HEK293 (cell line): ENCODE measurements around the gene VRTN.

Experiments used
- REPIN1 ChIP-seq: fragments of 450-650 bp; formaldehyde crosslinking; IDR thresholded peaks from 2 replicates; pipeline ENCODE4 v1.5.1; 2017; ENCODE audit warnings: missing biosample characterization, missing genetic modification characterization, low read depth
- ZNF324 ChIP-seq: fragments of 450-650 bp; formaldehyde crosslinking; IDR thresholded peaks from 2 replicates; pipeline ENCODE4 v1.5.1; 2016; ENCODE audit warnings: missing biosample characterization, missing genetic modification characterization
- ZNF37A ChIP-seq: fragments of 450-650 bp; IDR thresholded peaks from 2 replicates; pipeline ENCODE4 v1.5.1; 2018; ENCODE audit warnings: missing biosample characterization, missing genetic modification characterization
- TF ChIP-seq, protein P1 (sequence below): fragments of 450-650 bp; formaldehyde crosslinking; IDR thresholded peaks from 2 replicates; pipeline ENCODE4 v1.5.1; 2016; ENCODE audit warnings: missing biosample characterization, missing genetic modification characterization
- TF ChIP-seq, protein P2 (sequence below): fragments of 450-650 bp; formaldehyde crosslinking; IDR thresholded peaks from 2 replicates; pipeline ENCODE4 v1.5.1; 2017; ENCODE audit warnings: missing biosample characterization, mild to moderate bottlenecking, missing genetic modification characterization, moderate library complexity

DNA sequence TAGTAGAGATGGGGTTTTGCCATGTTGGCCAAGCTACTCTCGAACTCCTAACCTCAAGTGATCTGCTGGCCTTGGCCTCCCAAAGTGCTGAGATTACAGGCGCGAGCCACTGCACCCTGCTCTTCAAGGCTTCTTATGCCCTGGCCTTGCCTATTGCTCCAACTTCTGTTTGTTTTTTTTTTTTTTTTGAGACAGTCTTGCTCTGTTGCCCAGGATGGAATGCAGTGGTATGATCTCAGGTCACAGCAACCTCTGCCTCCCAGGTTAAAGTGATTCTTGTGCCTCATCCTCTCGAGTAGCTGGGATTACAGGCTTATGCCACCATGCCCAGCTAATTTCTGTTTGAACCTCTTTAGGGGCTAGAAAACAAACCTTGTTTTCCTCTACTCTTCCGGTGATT lies 39.6 kb upstream of the VRTN start:
- TF ChIP-seq, protein P1, sequence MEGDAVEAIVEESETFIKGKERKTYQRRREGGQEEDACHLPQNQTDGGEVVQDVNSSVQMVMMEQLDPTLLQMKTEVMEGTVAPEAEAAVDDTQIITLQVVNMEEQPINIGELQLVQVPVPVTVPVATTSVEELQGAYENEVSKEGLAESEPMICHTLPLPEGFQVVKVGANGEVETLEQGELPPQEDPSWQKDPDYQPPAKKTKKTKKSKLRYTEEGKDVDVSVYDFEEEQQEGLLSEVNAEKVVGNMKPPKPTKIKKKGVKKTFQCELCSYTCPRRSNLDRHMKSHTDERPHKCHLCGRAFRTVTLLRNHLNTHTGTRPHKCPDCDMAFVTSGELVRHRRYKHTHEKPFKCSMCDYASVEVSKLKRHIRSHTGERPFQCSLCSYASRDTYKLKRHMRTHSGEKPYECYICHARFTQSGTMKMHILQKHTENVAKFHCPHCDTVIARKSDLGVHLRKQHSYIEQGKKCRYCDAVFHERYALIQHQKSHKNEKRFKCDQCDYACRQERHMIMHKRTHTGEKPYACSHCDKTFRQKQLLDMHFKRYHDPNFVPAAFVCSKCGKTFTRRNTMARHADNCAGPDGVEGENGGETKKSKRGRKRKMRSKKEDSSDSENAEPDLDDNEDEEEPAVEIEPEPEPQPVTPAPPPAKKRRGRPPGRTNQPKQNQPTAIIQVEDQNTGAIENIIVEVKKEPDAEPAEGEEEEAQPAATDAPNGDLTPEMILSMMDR = no peak
- TF ChIP-seq ZNF37A (tag by site-specific recombination) (no peak), REPIN1 (no peak), ZNF324 (tag by site-specific recombination) (no peak)
- TF ChIP-seq, protein P2, sequence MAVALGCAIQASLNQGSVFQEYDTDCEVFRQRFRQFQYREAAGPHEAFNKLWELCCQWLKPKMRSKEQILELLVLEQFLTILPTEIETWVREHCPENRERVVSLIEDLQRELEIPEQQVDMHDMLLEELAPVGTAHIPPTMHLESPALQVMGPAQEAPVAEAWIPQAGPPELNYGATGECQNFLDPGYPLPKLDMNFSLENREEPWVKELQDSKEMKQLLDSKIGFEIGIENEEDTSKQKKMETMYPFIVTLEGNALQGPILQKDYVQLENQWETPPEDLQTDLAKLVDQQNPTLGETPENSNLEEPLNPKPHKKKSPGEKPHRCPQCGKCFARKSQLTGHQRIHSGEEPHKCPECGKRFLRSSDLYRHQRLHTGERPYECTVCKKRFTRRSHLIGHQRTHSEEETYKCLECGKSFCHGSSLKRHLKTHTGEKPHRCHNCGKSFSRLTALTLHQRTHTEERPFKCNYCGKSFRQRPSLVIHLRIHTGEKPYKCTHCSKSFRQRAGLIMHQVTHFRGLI (tag by site-specific recombination) = no peak
